ENCODE data around the gene ANO4.

- TF ChIP-seq CTCF (IDR thresholded peaks at IDR 0.05; ENCODE audit: low read length) (no peak), EZH2phosphoT487 (IDR thresholded peaks at IDR 0.05; ENCODE audit: low read length) (no peak)
These were observed 288.1 kb downstream of the ANO4 start for GRCh38 chr12:101082706-101083105.
